Measurements from ENCODE around the gene HIVEP3.

The HIVEP3 gene

GRCh38 chr1:41726292-41726691 is 192.4 kb downstream of the HIVEP3 start:
- FAIRE-seq = no peak

GRCh38 chr1:41724926-41725325 is 193.8 kb downstream of the HIVEP3 start:
- FAIRE-seq = no peak

- FAIRE-seq = no peak
Observed at GRCh38 chr1:41724248-41724647, 194.5 kb downstream of the HIVEP3 start.

GRCh38 chr1:41723786-41724185 is 194.9 kb downstream of the HIVEP3 start:
- no peak for FAIRE-seq

- FAIRE-seq = no peak
Observed at GRCh38 chr1:41722184-41722583, 196.5 kb downstream of the HIVEP3 start.

- no peak for FAIRE-seq
Observed at GRCh38 chr1:41720861-41721410, 197.8 kb downstream of the HIVEP3 start.

- no peak for FAIRE-seq
Observed at GRCh38 chr1:41719590-41719989, 199.1 kb downstream of the HIVEP3 start.

GRCh38 chr1:41719128-41719527 is 199.6 kb downstream of the HIVEP3 start:
- no peak for FAIRE-seq

GRCh38 chr1:41718497-41718896 is 200.2 kb downstream of the HIVEP3 start:
- no peak for FAIRE-seq

GRCh38 chr1:41716188-41717130 is 202.3 kb downstream of the HIVEP3 start:
- FAIRE-seq = no peak

- FAIRE-seq = no peak
Observed at GRCh38 chr1:41715441-41716095, 203.2 kb downstream of the HIVEP3 start.

- no peak for FAIRE-seq
Observed at GRCh38 chr1:41714638-41715389, 203.9 kb downstream of the HIVEP3 start.

- FAIRE-seq = no peak
Observed at GRCh38 chr1:41713557-41714327, 205.0 kb downstream of the HIVEP3 start.

- FAIRE-seq = no peak
Observed at GRCh38 chr1:41713141-41713540, 205.6 kb downstream of the HIVEP3 start.

GRCh38 chr1:41712695-41713094 is 206.0 kb downstream of the HIVEP3 start:
- FAIRE-seq = no peak

GRCh38 chr1:41712081-41712480 is 206.6 kb downstream of the HIVEP3 start:
- FAIRE-seq = no peak

- no peak for FAIRE-seq
Observed at GRCh38 chr1:41711581-41711980, 207.1 kb downstream of the HIVEP3 start.

GRCh38 chr1:41710980-41711379 is 207.7 kb downstream of the HIVEP3 start:
- FAIRE-seq = no peak

GRCh38 chr1:41709873-41710272 is 208.8 kb downstream of the HIVEP3 start:
- FAIRE-seq = no peak

GRCh38 chr1:41709331-41709730 is 209.4 kb downstream of the HIVEP3 start:
- FAIRE-seq = no peak

- FAIRE-seq = no peak
Observed at GRCh38 chr1:41708332-41708731, 210.4 kb downstream of the HIVEP3 start.

GRCh38 chr1:41707793-41708192 is 210.9 kb downstream of the HIVEP3 start:
- no peak for FAIRE-seq

All from A204.1 (cell line).